Body of pancreas (tissue), 4 donors: ENCODE results near the gene NSD2. TPM values are rescaled to one million over a fixed set of nuclear protein-coding genes. Genes with fewer than 3 reads are reported as not detected.

Experiments used
- ATAC-seq: fragments of 150-250 bp; one replicate; pipeline ENCODE4 v1.9.1; 2016
- DNase-seq, 4 donors: peaks; one replicate each; pipeline ENCODE4 v3.0.0-alpha.2; 2019
- H3K27ac ChIP-seq, 4 donors: fragments of 200-600 bp; sonication (generic); 1 replicate in 3 of 4; 2 replicates in 1 of 4; pipeline versions ENCODE4 v1.5.1 to v1.6.1; 2016 to 2019; ENCODE audit warnings: mild to moderate bottlenecking in 1 of 4, mixed read lengths in 1 of 4, moderate library complexity in 1 of 4
- H3K27me3 ChIP-seq, 2 donors: fragments of 200-600 bp; sonication (generic); one replicate each; pipeline ENCODE4 v1.6.0; 2016; ENCODE audit warnings: mild to moderate bottlenecking in 1 of 2
- H3K36me3 ChIP-seq, 2 donors: fragments of 200-600 bp; sonication (generic); replicated peaks in 1 of 2; 2 replicates each; pipeline ENCODE4 v1.5.1; 2016; ENCODE audit warnings: low read depth in 2 of 2; ENCODE audit not compliant: insufficient read depth in 1 of 2
- H3K4me1 ChIP-seq: fragments of 200-600 bp; sonication (generic); one replicate; pipeline ENCODE4 v1.6.0; 2016
- H3K4me3 ChIP-seq, 2 donors: fragments of 200-600 bp; sonication (generic); 1 replicate in 1 of 2; 2 replicates in 1 of 2; pipeline ENCODE4 v1.5.1; 2016 to 2019
- H3K9me3 ChIP-seq, 3 donors: fragments of 200-600 bp; sonication (generic); 1 replicate in 2 of 3; 2 replicates in 1 of 3; pipeline ENCODE4 v1.5.1; 2016
- CTCF ChIP-seq, 7 experiments: fragments of 450-650 bp in 4 of 7; fragments of 200-600 bp in 3 of 7; sonication (generic) in 3 of 7; IDR thresholded peaks; one replicate each; pipeline ENCODE4 v1.5.1; 2016 to 2019; ENCODE audit warnings: antibody characterized with exemption in 7 of 7
- POLR2A ChIP-seq, 3 donors: fragments of 450-650 bp; IDR thresholded peaks; one replicate each; pipeline ENCODE4 v1.6.1; 2016; ENCODE audit warnings: antibody characterized with exemption in 3 of 3, mild to moderate bottlenecking in 2 of 3
- WGBS, 2 donors: methylation state at CpG; one replicate each; pipeline ENCODE4 v1.1.5; 2017; 5-methylcytosine and 5-hydroxymethylcytosine counted together
- intact Hi-C: fragments of 100-400 bp; cut with DNase I; formaldehyde crosslinking; loops from one replicate; pipeline ENCODE4 v1.15.1; 2023
- total RNA-seq, 2 donors: library from RNA; depleted of rRNA; stranded (reverse); fragments of >200 nt; gene quantifications; one replicate each; pipeline ENCODE4 v1.1.0, GENCODE V29; 2016

NSD2 gene
- total RNA-seq, 2 donors from 2014 or later = 38.1 to 40.2 TPM

GRCh38 chr4:1879485-1879884, 8.3 kb downstream of the NSD2 start:
- Histone ChIP-seq H3K27me3 (no peaks in the 10 kb centered on the region), H3K4me1 (peaks cover 7% of the 10 kb centered on the region), H3K27ac (no peak overlapping the region), H3K36me3 (no peaks in the 10 kb centered on the region), H3K4me3 (no peak overlapping the region), H3K9me3 (no peaks in the 10 kb centered on the region)
- no peak for DNase-seq
- 94 to 100% methylated on average over 4 of the region's 4 CpGs for WGBS, 2 donors
- no peak for TF ChIP-seq POLR2A (IDR thresholded peaks at IDR 0.05)
- TF ChIP-seq CTCF (IDR thresholded peaks at IDR 0.05) = no peak
- intact Hi-C loops = no loop called here
- ATAC-seq = no peak

- no peaks in the 10 kb centered on the region for H3K27me3 ChIP-seq
- ATAC-seq (no peak), DNase-seq (no peak)
- H3K4me3 ChIP-seq = no peak overlapping the region
- TF ChIP-seq POLR2A (IDR thresholded peaks at IDR 0.05) (no peak), CTCF (IDR thresholded peaks at IDR 0.05) (no peak)
- H3K9me3 ChIP-seq = no peaks in the 10 kb centered on the region
- intact Hi-C loops = no loop called here
- H3K36me3 ChIP-seq = no peaks in the 10 kb centered on the region
- H3K27ac ChIP-seq = no peak overlapping the region
- WGBS, 2 donors = 59 to 77% methylated on average over 1 of the region's 1 CpG
- peaks cover 5% of the 10 kb centered on the region for H3K4me1 ChIP-seq
Measured at GRCh38 chr4:1880332-1880731, 9.1 kb downstream of the NSD2 start.

- Histone ChIP-seq H3K36me3 (no peaks in the 10 kb centered on the region), H3K27ac (no peak overlapping the region), H3K9me3 (no peaks in the 10 kb centered on the region), H3K4me3 (no peak overlapping the region), H3K4me1 (peaks cover 5% of the 10 kb centered on the region), H3K27me3 (no peaks in the 10 kb centered on the region)
- DNase-seq (no peak), ATAC-seq (no peak)
- 75 to 88% methylated on average over 1 of the region's 1 CpG for WGBS, 2 donors
- intact Hi-C loops = no loop called here
- TF ChIP-seq POLR2A (IDR thresholded peaks at IDR 0.05) = no peak
- TF ChIP-seq CTCF (IDR thresholded peaks at IDR 0.05) = no peak
Measured at GRCh38 chr4:1882850-1883271, 11.7 kb downstream of the NSD2 start.

- no peaks in the 10 kb centered on the region for H3K9me3 ChIP-seq
- TF ChIP-seq CTCF (IDR thresholded peaks at IDR 0.05) = no peak
- no peak for TF ChIP-seq POLR2A (IDR thresholded peaks at IDR 0.05)
- H3K36me3 ChIP-seq = no peaks in the 10 kb centered on the region
- 91 to 93% methylated on average over 7 to 8 of the region's 8 CpGs for WGBS, 2 donors
- no peak overlapping the region for H3K27ac ChIP-seq
- DNase-seq (no peak), ATAC-seq (no peak)
- H3K4me1 ChIP-seq = peaks cover 2% of the 10 kb centered on the region
- intact Hi-C loops = no loop called here
- no peak overlapping the region for H3K4me3 ChIP-seq
- H3K27me3 ChIP-seq = no peaks in the 10 kb centered on the region
Measured at GRCh38 chr4:1883583-1883982, 12.4 kb downstream of the NSD2 start.

- H3K27ac ChIP-seq = no peak overlapping the region
- no peak overlapping the region for H3K4me3 ChIP-seq
- no peak for TF ChIP-seq CTCF (IDR thresholded peaks at IDR 0.05)
- TF ChIP-seq POLR2A (IDR thresholded peaks at IDR 0.05) = no peak
- H3K36me3 ChIP-seq = no peaks in the 10 kb centered on the region
- H3K4me1 ChIP-seq = no peaks in the 10 kb centered on the region
- no peaks in the 10 kb centered on the region for H3K9me3 ChIP-seq
- no peak for DNase-seq
- intact Hi-C loops = no loop called here
- no peak for ATAC-seq
- 55 to 83% methylated on average over 2 of the region's 2 CpGs for WGBS, 2 donors
- no peaks in the 10 kb centered on the region for H3K27me3 ChIP-seq
Measured at GRCh38 chr4:1885414-1885813, 14.2 kb downstream of the NSD2 start.
